ENCODE measurements around the gene MTMR12.

Gene MTMR12

DNA sequence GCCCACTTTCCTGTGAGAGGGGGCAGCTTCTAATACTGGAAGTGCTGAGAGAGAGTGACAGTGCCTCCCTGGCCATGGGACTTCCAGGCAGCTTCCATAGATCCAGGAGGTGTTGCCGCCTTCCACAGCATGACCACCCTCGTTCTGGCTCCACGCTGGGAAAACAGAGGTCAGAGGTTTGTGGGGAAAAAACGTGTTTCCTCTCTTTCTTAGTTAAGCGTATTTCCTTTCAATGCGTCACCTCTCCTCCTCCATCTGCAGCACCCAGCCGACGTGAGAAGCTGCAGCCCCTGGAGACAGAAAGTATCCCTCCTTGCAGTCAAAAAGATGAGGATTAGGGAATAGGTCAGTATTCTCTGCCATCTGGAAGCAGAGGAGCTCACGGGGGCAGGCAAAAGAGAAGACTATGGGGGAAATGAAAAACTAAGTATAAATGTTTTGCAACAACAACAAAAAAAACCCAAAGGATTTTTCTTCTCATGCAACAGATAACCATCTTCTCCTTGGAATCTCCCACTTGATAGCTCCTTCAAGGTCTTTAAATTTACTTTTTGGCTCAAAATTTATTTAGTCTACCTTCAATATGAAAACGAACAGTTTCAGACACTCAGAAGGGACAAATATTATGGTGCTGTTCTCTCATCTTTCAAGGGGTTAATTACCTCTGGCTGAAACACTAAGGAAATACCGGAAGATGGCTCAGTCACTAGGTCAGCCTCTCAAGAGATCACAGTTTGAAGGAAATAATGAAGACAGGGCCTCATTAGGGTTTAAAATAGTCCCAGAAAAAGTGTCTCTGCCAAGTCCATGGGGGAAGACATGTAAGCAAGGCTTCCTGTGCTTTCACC is 38.0 kb downstream of the MTMR12 start:
- DNase-seq: no peak

DNA sequence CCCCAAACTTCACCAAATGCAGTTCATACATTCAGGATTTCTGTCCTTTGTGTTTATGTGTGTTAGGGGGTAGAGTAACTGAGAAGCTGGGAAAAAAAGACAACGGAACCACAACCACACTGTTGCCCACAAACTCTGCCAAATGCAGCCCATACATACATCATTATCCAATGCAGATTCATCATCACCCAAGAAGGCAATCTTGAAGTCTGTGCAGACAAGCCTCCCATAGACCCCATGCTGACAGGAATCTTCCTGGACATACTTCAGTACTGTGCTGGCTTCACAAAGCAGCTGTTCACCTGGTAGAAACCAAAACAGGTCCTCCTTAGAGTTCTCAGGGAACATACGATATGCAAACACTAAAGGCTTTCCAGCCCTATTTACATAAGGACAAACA is 38.9 kb downstream of the MTMR12 start:
- no peak for DNase-seq

DNA sequence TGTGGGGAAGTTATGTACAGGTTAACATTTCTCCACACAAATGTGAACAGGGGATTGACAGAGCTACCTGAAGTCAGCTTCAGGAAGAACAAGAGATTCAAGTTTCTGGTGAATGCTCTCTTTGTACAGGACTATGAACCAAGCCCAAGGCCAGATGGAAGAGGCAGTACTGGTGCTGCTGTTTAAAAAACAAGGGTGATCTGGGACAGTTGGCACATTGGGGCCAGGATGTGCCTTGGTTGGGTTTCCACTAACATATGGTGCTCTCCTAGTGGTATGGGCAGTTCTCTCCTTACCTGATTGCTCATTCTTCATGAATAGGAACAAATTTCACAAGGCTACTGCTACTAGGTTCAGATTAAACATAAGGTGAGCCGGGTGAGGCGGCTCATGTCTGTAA is 40.0 kb downstream of the MTMR12 start:
- no peak for DNase-seq

DNA sequence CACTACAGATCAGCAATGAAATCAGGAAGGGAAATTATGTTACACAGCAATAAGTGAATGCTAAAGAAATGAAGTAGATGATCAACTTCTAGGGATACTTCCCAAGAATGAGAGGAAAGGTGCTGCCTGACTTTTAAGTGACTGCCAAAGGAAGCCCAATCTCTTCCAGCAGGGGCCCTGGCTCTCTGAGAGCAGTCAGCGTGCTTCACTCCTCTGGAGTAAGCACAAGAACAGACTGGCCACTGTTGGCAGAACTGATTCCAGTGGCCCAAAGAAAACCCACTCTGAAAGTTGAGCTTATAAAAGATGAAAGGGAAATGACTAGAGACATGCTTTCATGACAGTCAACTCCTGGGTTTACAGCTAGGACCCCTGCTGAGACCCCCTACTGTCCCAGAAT is 41.8 kb downstream of the MTMR12 start:
- no peak for DNase-seq

DNA sequence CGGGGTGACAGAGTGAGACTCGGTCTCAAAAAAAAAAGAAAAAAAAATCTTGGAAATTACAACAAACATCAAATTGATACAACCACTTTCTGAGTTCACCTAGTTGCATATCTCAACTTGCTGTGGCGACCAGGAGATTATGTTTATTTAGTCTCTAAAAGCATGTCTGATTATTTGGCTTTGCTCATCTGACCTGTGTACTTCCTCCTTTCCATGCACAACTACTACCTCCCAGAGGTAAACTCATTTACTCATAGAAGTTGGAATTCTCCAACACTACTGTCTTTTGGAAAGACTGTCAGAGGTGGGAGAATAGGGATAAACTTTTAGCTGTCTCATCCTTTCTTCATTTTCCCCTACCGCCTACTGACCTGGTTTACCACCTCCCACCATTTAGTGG is 42.6 kb downstream of the MTMR12 start:
- DNase-seq: no peak

DNA sequence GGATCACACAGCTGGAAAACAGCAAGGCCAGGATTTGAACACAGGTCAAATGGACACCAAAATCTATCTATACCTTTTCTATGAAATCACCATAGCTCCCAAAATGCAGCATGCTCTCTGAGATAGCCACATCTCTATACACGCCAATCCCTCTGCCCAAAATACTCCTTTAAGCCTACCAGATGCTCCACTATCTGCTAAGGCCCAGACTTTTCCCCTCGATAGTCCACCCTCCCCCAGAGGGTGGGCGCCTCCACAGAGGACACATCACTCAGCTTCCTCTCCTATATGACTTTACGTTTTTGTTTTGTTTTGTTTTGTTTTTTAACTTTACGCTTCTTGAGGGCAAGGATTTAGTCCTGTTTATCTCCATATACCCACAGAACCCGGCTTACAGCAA is 46.8 kb downstream of the MTMR12 start:
- no peak for DNase-seq

DNA sequence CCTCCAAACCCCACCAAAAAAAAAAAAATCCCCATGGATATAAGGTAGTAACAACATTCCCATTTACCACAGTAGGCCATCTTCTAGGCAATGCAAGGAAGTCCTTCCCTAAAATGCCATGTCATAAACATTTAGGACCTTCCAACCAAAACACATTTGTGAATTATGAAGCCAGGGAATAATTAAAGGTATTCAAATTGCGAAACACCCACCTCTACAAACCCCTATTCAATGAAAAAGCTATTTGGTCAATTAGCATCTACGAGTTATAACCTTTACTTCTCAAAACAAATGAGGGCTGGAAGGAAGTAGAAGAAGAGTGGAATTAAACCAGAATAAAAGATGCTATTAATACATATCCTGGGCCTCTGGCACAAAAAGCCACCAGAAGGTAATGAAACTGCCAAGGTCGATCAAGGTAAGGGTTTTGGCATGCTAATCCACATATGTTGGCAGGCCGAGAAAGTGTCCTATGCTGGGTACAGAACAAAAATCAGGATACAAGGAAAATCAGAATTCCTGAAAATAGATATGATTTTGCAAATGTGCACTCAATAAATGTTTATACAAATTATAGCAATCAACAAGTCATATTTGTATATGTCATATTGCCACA is 47.7 kb downstream of the MTMR12 start:
- DNase-seq: no peak

DNA sequence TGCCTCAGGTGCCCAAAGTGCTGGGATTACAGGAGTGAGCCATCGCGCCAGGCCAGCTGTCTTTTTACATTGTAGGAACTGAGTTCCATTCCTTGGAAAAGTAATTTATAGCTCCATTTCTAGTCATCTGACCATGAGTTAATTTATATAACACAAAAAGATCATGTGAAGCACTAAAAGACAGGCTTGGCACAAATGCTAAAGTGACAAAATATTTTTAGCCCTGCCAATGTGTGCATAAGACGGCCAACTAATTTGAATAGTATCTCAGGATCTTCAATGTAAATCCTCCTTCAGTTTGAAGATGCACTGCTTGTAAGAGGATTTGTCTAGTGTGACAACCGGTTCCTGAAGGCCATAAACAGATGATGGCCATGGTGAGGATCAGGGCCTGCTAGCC is 49.1 kb downstream of the MTMR12 start:
- DNase-seq: no peak

DNA sequence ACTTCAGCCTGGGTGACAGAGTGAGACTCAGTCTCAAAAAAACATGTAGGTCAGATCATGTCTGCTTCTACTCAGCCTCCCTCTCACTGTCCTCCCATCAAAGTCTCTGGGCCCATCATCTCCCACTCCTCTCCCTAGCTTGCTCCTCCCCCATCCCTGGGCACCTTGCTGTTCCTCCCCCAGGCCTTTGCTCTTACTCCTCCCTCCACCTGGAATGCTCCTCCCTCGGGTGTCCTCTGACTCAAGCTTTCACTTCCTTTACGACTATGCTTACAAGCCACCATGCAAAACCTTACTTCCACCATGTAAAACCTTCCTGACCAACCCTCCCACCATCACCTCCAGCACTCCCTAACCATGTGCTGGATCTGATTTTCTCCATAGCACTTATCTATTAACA is 51.5 kb downstream of the MTMR12 start:
- DNase-seq: no peak

DNA sequence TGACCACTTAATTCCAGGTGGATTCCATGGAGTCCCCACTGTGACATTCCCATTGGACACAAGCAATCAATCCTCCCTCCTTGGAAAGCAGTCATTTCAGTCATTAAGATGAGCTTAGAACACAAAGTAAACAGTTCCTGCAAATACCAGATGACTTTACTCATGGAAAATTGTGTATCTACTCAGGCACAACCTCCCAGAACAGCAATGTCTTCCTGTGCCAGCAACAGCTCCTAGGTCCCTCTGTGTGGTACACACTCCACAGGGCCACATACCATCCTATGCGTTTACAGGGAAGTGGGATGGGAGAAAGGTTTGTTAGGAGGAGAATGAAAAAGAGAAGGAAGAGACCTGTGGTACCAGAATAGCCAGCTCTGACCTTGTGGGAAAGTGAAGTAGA is 53.7 kb downstream of the MTMR12 start:
- no peak for DNase-seq

DNA sequence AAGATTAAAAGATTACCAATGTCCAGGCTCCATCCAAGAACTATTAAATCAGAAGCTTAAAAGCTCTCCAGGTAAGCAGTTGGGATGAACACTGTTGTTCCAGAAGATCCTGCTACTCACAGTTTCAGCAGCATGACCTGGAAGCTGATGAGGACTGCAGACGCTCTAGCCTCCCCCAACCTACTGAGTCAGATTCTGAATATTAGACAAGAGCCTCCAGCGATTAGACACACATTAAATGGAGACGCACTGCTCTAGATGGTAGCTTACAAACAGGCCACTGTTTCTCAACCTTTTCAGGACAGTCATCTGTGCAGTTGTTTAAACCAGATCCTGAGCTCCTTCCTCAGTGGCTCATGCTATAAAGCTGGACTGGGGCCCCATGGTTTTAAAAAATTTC is 54.3 kb downstream of the MTMR12 start:
- DNase-seq: no peak

DNA sequence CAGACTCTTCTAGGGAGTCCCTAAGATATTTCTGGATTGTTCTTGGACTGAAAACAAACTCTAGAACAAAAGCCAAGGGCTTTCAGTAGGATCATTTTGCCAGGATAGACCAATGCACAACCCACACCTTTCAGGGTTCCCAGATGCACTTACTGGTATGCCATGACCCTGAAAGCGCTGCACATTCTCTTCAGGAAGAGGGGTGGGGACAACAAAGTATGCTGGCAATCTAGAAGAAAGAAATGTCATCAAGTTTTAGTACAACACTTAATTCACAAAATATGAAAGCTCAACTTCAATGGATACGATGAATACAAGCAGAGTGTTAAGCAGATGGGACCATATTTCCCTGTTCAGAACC is 57.2 kb downstream of the MTMR12 start:
- no peak for DNase-seq

DNA sequence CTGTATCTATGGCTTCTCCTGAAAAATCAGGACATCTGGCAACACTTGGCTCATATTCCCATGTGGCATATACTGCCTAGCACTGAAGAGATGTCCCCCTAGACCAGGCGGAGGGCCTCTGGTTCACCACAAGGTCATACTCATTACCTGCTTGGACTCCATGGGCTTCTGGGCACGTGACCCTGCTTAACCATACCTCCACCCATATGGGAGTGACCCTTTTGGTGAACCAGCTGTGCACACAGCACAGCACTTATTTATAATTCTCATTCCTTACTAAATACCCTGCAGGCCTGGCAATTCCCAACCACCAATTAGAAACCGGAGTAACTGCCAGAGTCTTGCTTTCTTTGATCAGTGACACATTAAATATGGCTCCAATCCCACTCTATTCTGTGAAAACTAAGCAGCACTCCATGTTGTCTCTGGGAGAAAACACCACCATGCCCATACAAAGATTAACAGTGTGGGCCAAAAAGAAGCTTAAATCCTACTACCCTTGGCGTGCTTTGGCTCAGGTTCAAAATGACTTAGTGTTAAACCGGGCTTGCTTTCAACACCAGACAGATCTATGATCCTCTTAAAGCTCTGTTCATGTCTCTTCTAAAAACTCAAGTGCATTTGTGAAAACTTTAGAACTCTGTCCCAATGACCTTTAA is 57.7 kb downstream of the MTMR12 start:
- no peak for DNase-seq

DNA sequence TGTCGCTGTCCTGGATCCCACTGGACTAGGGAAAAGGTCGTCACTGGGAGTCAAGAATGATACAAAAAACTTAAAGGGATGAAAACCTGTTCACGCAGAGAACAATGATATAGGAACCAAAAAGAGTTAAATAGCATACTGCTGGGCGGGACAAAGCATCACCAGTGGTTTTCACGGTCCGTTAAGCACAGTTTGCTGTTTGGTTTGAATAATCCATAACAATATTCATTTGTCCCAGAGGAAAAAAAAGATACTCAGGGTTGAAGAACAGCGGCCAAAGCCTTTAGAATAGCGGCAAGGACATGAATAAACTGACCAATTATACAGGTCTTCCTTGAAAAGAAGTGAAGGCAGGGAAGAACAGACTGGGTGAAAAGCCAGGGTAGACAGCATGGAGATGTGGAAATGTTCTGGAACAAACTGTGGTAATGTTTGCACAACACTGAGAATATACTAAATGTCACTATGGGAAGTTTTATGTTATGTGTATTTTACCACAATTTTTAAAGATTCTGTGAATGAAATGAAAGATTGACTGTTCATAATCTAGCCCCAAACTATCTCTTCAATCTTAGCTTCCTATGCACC is 60.8 kb downstream of the MTMR12 start:
- no peak for DNase-seq

DNA sequence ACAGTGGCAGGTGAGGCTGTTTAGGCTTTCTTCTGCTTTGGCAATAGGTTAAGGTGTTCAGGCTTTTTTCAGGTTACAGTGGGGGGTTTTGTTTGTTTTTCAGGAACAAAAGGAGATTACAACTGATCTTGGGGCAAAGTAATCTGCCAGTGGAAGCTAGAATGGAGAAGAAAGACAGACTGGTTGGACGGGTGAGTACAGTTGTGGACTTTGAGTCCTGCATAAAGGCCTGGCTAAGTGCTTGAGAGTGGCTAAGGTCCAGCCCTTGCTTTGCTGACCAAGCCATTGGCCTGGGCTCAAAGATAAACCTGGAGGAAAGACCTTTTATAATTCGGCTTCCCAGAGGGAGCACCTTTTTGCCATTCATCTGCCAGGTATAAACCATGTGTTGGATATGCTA is 63.1 kb downstream of the MTMR12 start:
- DNase-seq: no peak

DNA sequence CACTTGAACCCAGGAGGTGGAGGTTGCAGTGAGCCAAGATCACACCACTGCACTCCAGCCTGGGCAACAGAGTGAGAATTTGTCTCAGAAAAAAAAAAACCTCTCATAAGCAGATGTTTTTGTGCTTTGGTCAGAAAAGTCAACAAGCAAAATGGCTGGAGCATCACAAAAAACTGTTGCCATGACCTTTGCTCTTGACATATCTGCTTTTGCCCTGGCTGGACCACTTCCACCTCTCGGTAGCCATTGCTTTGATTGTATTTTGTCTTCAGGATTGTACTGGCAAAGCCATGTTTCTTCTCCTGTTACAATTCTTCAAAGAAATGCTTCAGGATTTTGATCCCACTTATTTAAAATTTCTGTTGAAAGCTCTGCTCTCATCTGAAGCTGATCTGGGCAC is 67.0 kb downstream of the MTMR12 start:
- DNase-seq: no peak

DNA sequence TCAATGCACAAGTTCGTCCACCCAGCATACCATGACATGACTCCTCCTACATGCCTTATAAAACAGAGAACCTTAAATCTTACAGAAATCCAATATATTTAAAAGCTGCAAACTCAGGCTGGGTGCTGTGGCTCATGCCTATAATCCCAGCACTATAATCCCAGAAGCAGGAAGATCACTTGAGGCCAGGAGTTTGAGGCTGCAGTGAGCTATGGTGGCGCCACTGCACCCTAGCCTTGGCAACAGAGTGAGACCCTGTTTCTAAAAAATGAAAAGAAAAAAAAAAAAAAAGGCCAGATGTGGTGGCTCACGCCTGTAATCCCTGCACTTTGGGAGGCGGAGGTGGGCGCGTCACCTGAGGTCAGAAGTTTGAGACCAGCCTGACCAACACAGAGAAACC is 68.7 kb downstream of the MTMR12 start:
- no peak for DNase-seq

DNA sequence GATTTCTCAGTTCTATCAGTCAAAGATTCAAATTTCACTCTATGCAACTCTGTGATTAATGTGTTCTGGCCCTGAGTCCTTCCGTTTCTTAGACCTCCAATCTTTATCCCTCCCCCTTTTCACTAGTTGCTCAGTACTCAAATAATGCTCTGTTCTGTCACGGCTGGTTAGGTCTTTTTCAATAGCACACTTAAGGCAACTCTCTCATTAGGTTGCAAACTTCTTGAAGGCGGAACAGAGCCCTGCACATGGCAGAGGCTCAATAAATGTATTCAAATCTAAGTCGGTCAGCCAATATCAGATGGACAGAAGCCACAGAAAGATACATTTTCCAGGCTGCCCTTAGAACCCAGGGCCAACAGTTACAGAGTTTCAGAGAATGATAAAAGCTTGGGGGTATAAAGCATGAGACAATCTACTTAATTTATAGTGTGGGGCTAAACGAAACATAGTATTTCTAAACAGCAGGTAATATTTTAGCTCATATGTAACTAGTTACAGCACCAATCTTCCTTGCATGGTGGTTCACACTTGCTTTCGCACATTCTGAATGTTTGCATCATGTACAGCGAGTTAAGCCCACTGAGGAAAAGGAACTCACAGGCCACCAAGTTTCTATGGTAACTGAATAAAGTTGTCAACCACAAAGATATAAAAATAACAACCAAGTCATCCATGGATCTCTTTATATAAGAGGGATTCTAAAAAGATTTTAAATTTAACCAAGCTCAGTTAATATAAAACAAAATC is 71.5 kb downstream of the MTMR12 start:
- peak; percentile 60 for DNase-seq

DNA sequence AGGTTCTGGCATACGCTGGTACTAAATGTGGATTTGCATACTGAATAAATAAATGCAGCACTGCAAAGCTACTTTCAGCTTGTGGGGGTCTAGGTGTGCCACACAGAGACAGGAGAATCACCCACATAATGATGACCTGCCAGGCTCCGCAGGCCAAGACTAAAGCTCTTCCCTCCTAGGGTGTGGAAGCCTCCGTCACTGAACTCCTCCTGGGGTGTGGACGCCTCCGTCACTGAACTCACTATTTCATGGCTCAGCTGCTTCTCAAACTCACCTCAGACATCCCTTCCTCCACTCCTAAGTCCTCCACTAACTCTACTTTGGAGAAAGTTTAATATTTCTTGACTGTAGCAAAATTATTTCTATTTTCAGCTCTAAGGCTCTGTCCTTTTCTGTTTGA is 73.4 kb downstream of the MTMR12 start:
- DNase-seq: no peak

DNA sequence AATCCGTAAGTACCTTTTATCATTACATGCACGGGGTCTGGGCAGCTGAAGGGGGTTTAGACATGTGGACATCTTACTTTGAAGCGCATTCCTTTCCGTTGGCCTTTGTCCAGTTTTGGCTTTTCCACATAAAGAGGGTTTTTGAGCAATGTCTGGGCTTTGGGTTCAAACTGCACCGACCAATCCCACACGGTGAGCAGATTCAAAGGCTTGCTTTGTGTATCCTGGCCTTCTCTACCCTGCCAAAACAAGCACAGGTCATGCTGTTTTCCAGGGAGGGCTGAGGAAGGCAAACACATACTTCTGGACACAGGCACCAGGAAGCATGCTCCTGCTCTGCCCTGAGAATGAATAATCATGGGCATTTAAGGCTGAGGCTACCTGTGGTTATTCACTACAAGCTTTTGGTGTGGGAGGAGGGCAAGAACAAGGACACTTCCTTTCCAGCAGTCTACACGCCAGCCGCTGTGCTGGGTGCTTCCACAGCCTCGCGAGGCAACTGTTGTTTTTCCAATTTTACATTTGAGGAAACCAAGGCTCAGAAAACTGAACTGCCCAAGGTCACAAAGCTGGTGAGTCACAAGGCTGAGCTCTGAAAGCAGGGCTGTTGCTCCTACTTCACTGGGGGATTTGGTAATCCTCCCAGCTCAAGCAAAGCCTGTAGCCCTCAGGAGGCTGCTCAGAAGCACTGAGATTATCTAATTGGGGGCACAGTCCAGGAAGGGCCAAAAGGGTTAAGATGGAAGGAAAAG is 78.9 kb downstream of the MTMR12 start:
- DNase-seq: no peak

DNA sequence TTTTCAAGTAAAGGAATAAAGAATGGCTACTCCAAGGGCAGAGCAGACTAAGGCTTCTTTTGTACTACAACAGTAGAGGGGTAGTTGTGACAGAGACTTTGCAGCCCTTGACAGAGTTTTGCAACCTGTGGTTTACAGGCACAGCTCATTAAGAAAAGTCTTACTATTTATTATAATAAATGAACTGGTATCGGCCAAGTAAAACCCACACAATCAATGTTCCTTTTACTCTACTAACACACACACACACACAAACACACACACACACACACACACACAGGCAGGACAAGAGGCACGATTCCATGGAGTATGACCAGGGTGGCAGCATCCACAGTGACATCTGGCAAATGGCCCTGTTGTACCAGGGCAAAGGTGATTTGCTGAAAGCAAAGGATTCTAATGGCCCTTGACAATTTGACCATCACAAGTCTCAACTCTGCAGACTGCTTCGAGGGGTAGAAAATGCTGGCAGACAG is 79.5 kb downstream of the MTMR12 start:
- no peak for DNase-seq
